BE2C (cell line): ENCODE measurements around the gene SSPN.

Source experiments
- DNase-seq: peaks from one replicate; pipeline ENCODE4 v3.0.0-alpha.2; 2020
- H3K27me3 ChIP-seq: fragments of 250-450 bp; sonication (Bioruptor Pico); 2 replicates; pipeline ENCODE4 v1.5.1; 2020; ENCODE audit warnings: mild to moderate bottlenecking
- H3K36me3 ChIP-seq: fragments of 250-450 bp; sonication (Bioruptor Pico); 2 replicates; pipeline ENCODE4 v1.5.1; 2020; ENCODE audit warnings: mild to moderate bottlenecking
- H3K4me1 ChIP-seq: fragments of 250-450 bp; sonication (Bioruptor Pico); 2 replicates; pipeline ENCODE4 v1.5.1; 2020
- H3K4me3 ChIP-seq: 2 replicates; pipeline ENCODE4 v1.5.1; 2011; ENCODE audit warnings: low read depth, low read length
- H3K9me3 ChIP-seq: fragments of 250-450 bp; sonication (Bioruptor Pico); 2 replicates; pipeline ENCODE4 v1.5.1; 2020
- TF ChIP-seq, protein P1 (sequence below): IDR thresholded peaks from 2 replicates; pipeline ENCODE4 v1.5.1; 2012; ENCODE audit warnings: mild to moderate bottlenecking, low read depth, low read length

The SSPN gene

DNA sequence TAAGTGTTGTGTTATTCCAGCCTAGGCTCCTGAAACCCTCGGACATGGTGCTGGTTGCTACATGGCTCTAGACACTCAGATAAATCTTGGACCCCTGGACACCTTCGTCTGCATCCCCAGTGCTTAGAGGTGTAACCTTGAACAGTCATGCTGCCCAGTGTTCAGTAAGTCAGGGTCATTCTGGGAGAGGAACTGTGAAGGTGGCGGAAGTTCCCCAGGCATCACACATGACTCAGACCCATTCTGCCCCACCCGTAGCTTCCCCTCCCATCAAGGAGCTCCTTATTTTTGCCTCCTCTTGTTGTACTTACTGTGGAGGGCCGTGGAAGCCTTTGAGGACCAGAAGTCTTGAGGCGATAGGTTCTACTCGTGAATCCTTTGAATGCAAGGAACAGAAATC is 18.1 kb upstream of the SSPN start:
- Histone ChIP-seq H3K36me3 (no peaks in the 10 kb centered on the region), H3K9me3 (no peaks in the 10 kb centered on the region), H3K4me1 (peaks cover 2% of the 10 kb centered on the region; the same call in 1 of the 2 replicates), H3K4me3 (no peak overlapping the region), H3K27me3 (no peaks in the 10 kb centered on the region)
- TF ChIP-seq, protein P1, sequence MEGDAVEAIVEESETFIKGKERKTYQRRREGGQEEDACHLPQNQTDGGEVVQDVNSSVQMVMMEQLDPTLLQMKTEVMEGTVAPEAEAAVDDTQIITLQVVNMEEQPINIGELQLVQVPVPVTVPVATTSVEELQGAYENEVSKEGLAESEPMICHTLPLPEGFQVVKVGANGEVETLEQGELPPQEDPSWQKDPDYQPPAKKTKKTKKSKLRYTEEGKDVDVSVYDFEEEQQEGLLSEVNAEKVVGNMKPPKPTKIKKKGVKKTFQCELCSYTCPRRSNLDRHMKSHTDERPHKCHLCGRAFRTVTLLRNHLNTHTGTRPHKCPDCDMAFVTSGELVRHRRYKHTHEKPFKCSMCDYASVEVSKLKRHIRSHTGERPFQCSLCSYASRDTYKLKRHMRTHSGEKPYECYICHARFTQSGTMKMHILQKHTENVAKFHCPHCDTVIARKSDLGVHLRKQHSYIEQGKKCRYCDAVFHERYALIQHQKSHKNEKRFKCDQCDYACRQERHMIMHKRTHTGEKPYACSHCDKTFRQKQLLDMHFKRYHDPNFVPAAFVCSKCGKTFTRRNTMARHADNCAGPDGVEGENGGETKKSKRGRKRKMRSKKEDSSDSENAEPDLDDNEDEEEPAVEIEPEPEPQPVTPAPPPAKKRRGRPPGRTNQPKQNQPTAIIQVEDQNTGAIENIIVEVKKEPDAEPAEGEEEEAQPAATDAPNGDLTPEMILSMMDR, result no peak
- no peak for DNase-seq

DNA sequence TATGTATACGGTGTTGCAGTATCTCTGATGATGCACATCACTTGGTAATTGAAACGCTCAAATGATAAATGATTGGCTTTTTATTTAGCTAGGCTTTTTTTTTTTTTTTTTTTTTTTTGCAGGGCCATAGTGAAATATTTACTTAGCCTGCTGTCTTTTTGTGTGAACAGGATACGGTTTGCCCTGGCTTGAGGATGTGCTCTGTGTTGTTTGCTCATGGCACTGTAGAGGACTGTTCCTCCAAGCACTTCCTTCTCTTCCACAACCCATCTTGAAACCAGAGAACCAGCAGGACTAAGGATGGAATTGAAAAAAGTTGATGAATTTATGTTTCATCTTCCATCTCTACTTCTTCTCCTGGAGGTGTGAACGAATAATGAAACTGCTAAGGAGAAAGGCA is 15.5 kb upstream of the SSPN start:
- Histone ChIP-seq H3K4me3 (no peak overlapping the region), H3K9me3 (no peaks in the 10 kb centered on the region), H3K36me3 (no peaks in the 10 kb centered on the region), H3K27me3 (no peaks in the 10 kb centered on the region), H3K4me1 (no peaks in the 10 kb centered on the region)
- TF ChIP-seq, protein P1, result no peak
- no peak for DNase-seq

- H3K4me3 ChIP-seq, result no peak overlapping the region
- no peaks in the 10 kb centered on the region for H3K4me1 ChIP-seq
- DNase-seq, result no peak
- TF ChIP-seq, protein P1, result no peak
- H3K9me3 ChIP-seq, result no peaks in the 10 kb centered on the region
- no peaks in the 10 kb centered on the region for H3K36me3 ChIP-seq
- no peaks in the 10 kb centered on the region for H3K27me3 ChIP-seq
Measured at GRCh38 chr12:26182377-26182776, 13.0 kb upstream of the SSPN start.

GRCh38 chr12:26185532-26186320 is 9.6 kb upstream of the SSPN start:
- Histone ChIP-seq H3K4me3 (no peak overlapping the region), H3K27me3 (no peaks in the 10 kb centered on the region), H3K36me3 (no peaks in the 10 kb centered on the region), H3K9me3 (no peaks in the 10 kb centered on the region), H3K4me1 (no peaks in the 10 kb centered on the region)
- TF ChIP-seq, protein P1, result no peak
- DNase-seq, result no peak

GRCh38 chr12:26187014-26187798 is 8.2 kb upstream of the SSPN start:
- Histone ChIP-seq H3K27me3 (no peaks in the 10 kb centered on the region), H3K4me3 (no peak overlapping the region), H3K36me3 (no peaks in the 10 kb centered on the region), H3K9me3 (no peaks in the 10 kb centered on the region), H3K4me1 (no peaks in the 10 kb centered on the region)
- DNase-seq, result no peak
- TF ChIP-seq, protein P1, result peak; percentile 32

GRCh38 chr12:26188127-26188526 is 7.2 kb upstream of the SSPN start:
- H3K4me3 ChIP-seq, result no peak overlapping the region
- DNase-seq, result no peak
- no peaks in the 10 kb centered on the region for H3K9me3 ChIP-seq
- H3K27me3 ChIP-seq, result no peaks in the 10 kb centered on the region
- TF ChIP-seq, protein P1, result no peak
- H3K36me3 ChIP-seq, result no peaks in the 10 kb centered on the region
- H3K4me1 ChIP-seq, result no peaks in the 10 kb centered on the region
